K562 (cell line): ENCODE measurements around the gene CDKN2B. TPM values are rescaled to one million over a fixed set of nuclear protein-coding genes. Genes with fewer than 3 reads are reported as not detected.

Source experiments
- ATAC-seq: fragments of 200-7000 bp; cut with Tn5 transposase; 3 replicates; pipeline ENCODE4 v1.9.1; 2020; ENCODE audit warnings: moderate library complexity
- BruUV-seq: library from RNA; stranded (reverse); fragments of 400-500 nt; replicated peaks from 2 replicates; lab custom pipeline; 2021; lab: Mats Ljungman, UMichigan
- CTCF ChIA-PET: fragments of 300-600 bp; formaldehyde crosslinking; extraction: SDS; loops from one replicate; lab custom pipeline; 2021; ENCODE audit warnings: low intra/inter-chr PET ratio; lab: Yijun Ruan, JAX
- POLR2A ChIA-PET: fragments of 300-600, 350-650 bp; sonication (Branson Sonifier 250); formaldehyde crosslinking; extraction: SDS; loops from one replicate; lab custom pipeline; 2021; ENCODE audit warnings: antibody characterized with exemption, inconsistent platforms; lab: Yijun Ruan, JAX
- DNase-seq, 4 experiments: peaks; one replicate each; pipeline versions ENCODE4 v3.0.0 to v3.0.0-alpha.2; 2011 to 2018; ENCODE audit warnings: low spot score in 3 of 4, mixed read lengths in 3 of 4; ENCODE audit errors: extremely low read depth in 1 of 4
- FAIRE-seq: peaks from 2 replicates; lab custom pipeline; 2011; peaks lifted over from hg19 to GRCh38; lab: Jason Lieb, UNC
- H2AFZ ChIP-seq: 2 replicates; pipeline ENCODE4 v1.6.0; 2011; ENCODE audit warnings: low read depth, low read length, control low read depth, inconsistent platforms
- H3K27ac ChIP-seq: fragments of 200-600 bp; 3 replicates; pipeline ENCODE4 v1.8.0; 2011; ENCODE audit warnings: low read depth, mild to moderate bottlenecking, control low read depth, inconsistent platforms, low read length, moderate library complexity, mixed read lengths; ENCODE audit errors: extremely low read depth
- H3K27me3 ChIP-seq, 2 experiments: fragments of 300-600 bp in 1 of 2; 2 replicates in 1 of 2; 3 replicates in 1 of 2; pipeline versions ENCODE4 v1.6.0 to v1.8.0; 2011; ENCODE audit warnings: inconsistent platforms in 2 of 2, low read length in 2 of 2, mild to moderate bottlenecking in 1 of 2, mixed read lengths in 1 of 2, moderate library complexity in 1 of 2; ENCODE audit not compliant: control insufficient read depth in 2 of 2, insufficient read depth in 2 of 2
- H3K36me3 ChIP-seq: fragments of 300-600 bp; 3 replicates; pipeline ENCODE4 v1.8.0; 2011; ENCODE audit warnings: mild to moderate bottlenecking, low read length, inconsistent platforms; ENCODE audit not compliant: control insufficient read depth, insufficient read depth
- H3K4me1 ChIP-seq, 2 experiments: fragments of 200-600 bp in 1 of 2; replicated peaks in 1 of 2; 2 replicates in 1 of 2; 3 replicates in 1 of 2; pipeline versions ENCODE4 v1.5.1 to v1.8.0; 2011; ENCODE audit warnings: inconsistent platforms in 2 of 2, low read length in 2 of 2, mild to moderate bottlenecking in 1 of 2, mixed read lengths in 1 of 2, moderate library complexity in 1 of 2; ENCODE audit not compliant: control insufficient read depth in 2 of 2, insufficient read depth in 2 of 2
- H3K4me2 ChIP-seq: 2 replicates; pipeline ENCODE4 v1.6.1; 2011; ENCODE audit warnings: low read length, control low read depth, inconsistent platforms, mixed read lengths; ENCODE audit not compliant: insufficient read depth
- H3K4me3 ChIP-seq: fragments of 200-600 bp; sonication (generic), shearing (Covaris generic); 2 replicates; pipeline ENCODE4 v1.5.1; 2016; ENCODE audit warnings: control low read depth, inconsistent platforms
- H3K79me2 ChIP-seq: fragments of 200-600 bp; 3 replicates; pipeline ENCODE4 v1.8.0; 2011; ENCODE audit warnings: low read length, inconsistent platforms; ENCODE audit not compliant: control insufficient read depth, insufficient read depth
- H3K9ac ChIP-seq, 2 experiments: 2 replicates each; pipeline versions ENCODE4 v1.6.0 to v1.6.1; 2011; ENCODE audit warnings: low read depth in 2 of 2, low read length in 2 of 2, control low read depth in 1 of 2, inconsistent platforms in 1 of 2, mild to moderate bottlenecking in 1 of 2, mixed read lengths in 1 of 2; ENCODE audit not compliant: insufficient read depth in 1 of 2
- H3K9me1 ChIP-seq: one replicate; pipeline ENCODE4 v1.6.0; 2011; ENCODE audit warnings: inconsistent platforms, mild to moderate bottlenecking, low read length, moderate library complexity; ENCODE audit not compliant: control insufficient read depth, insufficient read depth
- H3K9me3 ChIP-seq: replicated peaks from 2 replicates; pipeline ENCODE4 v1.5.1; 2011; ENCODE audit warnings: low read depth, low read length, inconsistent platforms; ENCODE audit not compliant: control insufficient read depth, insufficient read depth
- H4K20me1 ChIP-seq: replicated peaks from 2 replicates; pipeline ENCODE4 v1.6.1; 2011; ENCODE audit warnings: low read length, inconsistent platforms, mixed read lengths; ENCODE audit not compliant: control insufficient read depth, insufficient read depth
- BCL6 ChIP-seq: fragments of 250-450 bp; sonication (Bioruptor Pico); IDR thresholded peaks from 2 replicates; pipeline ENCODE4 v1.4.0; 2020
- DIDO1 ChIP-seq: fragments of 450-650 bp; IDR thresholded peaks from 2 replicates; pipeline ENCODE4 v1.6.1; 2016; ENCODE audit warnings: low read depth, missing biosample characterization, missing genetic modification characterization
- EHMT2 ChIP-seq: fragments of 450-650 bp; IDR thresholded peaks from 2 replicates; pipeline ENCODE4 v1.6.1; 2018; ENCODE audit warnings: antibody characterized with exemption
- ELK3 ChIP-seq: fragments of 450-650 bp; formaldehyde crosslinking; IDR thresholded peaks from 2 replicates; pipeline ENCODE4 v1.4.0; 2020; ENCODE audit warnings: mild to moderate bottlenecking
- HEY1 ChIP-seq: fragments of 250-450 bp; sonication (Bioruptor Pico); IDR thresholded peaks from 2 replicates; pipeline ENCODE4 v1.5.0; 2020; ENCODE audit warnings: mild to moderate bottlenecking, moderate library complexity, borderline replicate concordance
- HOXB6 ChIP-seq: fragments of 250-450 bp; sonication (Bioruptor Pico); IDR thresholded peaks from 2 replicates; pipeline ENCODE4 v1.5.1; 2022; ENCODE audit warnings: mild to moderate bottlenecking, borderline replicate concordance
- MAFG ChIP-seq: fragments of 450-650 bp; conservative IDR thresholded peaks from 2 replicates; pipeline ENCODE4 v1.6.1; 2016; ENCODE audit warnings: missing genetic modification characterization, missing compliant biosample characterization
- MEF2D ChIP-seq: conservative IDR thresholded peaks from 2 replicates; pipeline ENCODE4 v1.6.1; 2016; ENCODE audit warnings: low read depth, missing genetic modification characterization, missing compliant biosample characterization
- MYC ChIP-seq, 2 experiments: fragments of 250-450 bp in 1 of 2; sonication (Bioruptor Pico) in 1 of 2; IDR thresholded peaks; 2 replicates each; pipeline versions ENCODE4 v1.5.1 to v1.6.1; 2012 to 2021; ENCODE audit warnings: low read depth in 2 of 2, borderline replicate concordance in 1 of 2, improper control_type of control experiment in 1 of 2, low read length in 1 of 2, mild to moderate bottlenecking in 1 of 2, moderate library complexity in 1 of 2
- NKRF ChIP-seq: fragments of 450-650 bp; IDR thresholded peaks from 2 replicates; pipeline ENCODE4 v1.6.1; 2016; ENCODE audit warnings: borderline replicate concordance
- PHB ChIP-seq: fragments of 250-450 bp; sonication (Bioruptor Pico); IDR thresholded peaks from 2 replicates; pipeline ENCODE4 v1.5.0; 2021
- PRPF4 ChIP-seq: fragments of 200-400 bp; formaldehyde crosslinking; IDR thresholded peaks from one replicate; pipeline ENCODE4 v1.6.1; 2017; ENCODE audit warnings: low read length, low read depth, mild to moderate bottlenecking; ENCODE audit not compliant: insufficient read depth, poor library complexity, severe bottlenecking
- SUPT5H ChIP-seq: fragments of 450-650 bp; IDR thresholded peaks from 2 replicates; pipeline ENCODE4 v1.6.1; 2016
- TBL1XR1 ChIP-seq, 2 experiments: IDR thresholded peaks; 2 replicates each; pipeline ENCODE4 v1.6.1; 2012; ENCODE audit warnings: improper control_type of control experiment in 2 of 2, low read length in 2 of 2, mild to moderate bottlenecking in 1 of 2
- TRIM28 ChIP-seq: fragments of 450-650 bp; IDR thresholded peaks from 2 replicates; pipeline ENCODE4 v1.6.1; 2017
- ZFP1 ChIP-seq: fragments of 450-650 bp; formaldehyde crosslinking; IDR thresholded peaks from 2 replicates; pipeline ENCODE4 v1.4.0; 2020; ENCODE audit warnings: mild to moderate bottlenecking, mixed read lengths
- ZNF282 ChIP-seq: sonication (generic); formaldehyde crosslinking; IDR thresholded peaks from 2 replicates; pipeline ENCODE4 v1.8.1; 2023; ENCODE audit warnings: missing genetic modification reagents
- ZNF436 ChIP-seq: fragments of 250-450, 450-650 bp; sonication (Bioruptor Pico); formaldehyde crosslinking; IDR thresholded peaks from 2 replicates; pipeline ENCODE4 v1.7.0; 2020; ENCODE audit warnings: mild to moderate bottlenecking
- ZNF586 ChIP-seq: fragments of 450-650 bp; formaldehyde crosslinking; conservative IDR thresholded peaks from 2 replicates; pipeline ENCODE4 v1.4.0; 2020; ENCODE audit warnings: mild to moderate bottlenecking, moderate library complexity
- WGBS: fragments of 100-300 bp; shearing (Covaris generic); methylation state at CpG from one replicate; pipeline ENCODE4 v1.1.6; 2016; ENCODE audit warnings: low coverage, mixed read lengths; ENCODE audit not compliant: insufficient coverage; ENCODE audit errors: missing lambda C conversion rate; 5-methylcytosine and 5-hydroxymethylcytosine counted together
- in situ Hi-C: fragments of 300-500 bp; cut with MboI; formaldehyde crosslinking; loops from 4 replicates; pipeline ENCODE4 v1.15.0; 2018; ENCODE audit warnings: inconsistent platforms, mixed read lengths
- intact Hi-C: fragments of 100-400 bp; cut with micrococcal nuclease; formaldehyde crosslinking; loops from 2 replicates; pipeline ENCODE4 v1.14.2; 2022
- polyA plus RNA-seq, 8 experiments: library from polyadenylated mRNA; depleted of rRNA in 4 of 8; stranded (reverse) in 5 of 8; unstranded in 3 of 8; fragments of >200 nt; fragmentation: Nextera tagmentation in 2 of 8; fragmentation: Illumina TruSeq in 1 of 8; extraction: Ambion mirVana in 2 of 8; extraction: Trizol in 1 of 8; gene quantifications; 2 replicates each; pipeline versions ENCODE4 v1.2.1 to v1.2.3, GENCODE V29; 2011 to 2014; ENCODE audit warnings: inconsistent platforms in 1 of 8, missing spikeins in 1 of 8
- total RNA-seq, 7 experiments: library from RNA; depleted of rRNA in 6 of 7; stranded (reverse); fragments of >200 nt in 6 of 7; fragmentation: Illumina TruSeq in 2 of 7; extraction: Trizol in 2 of 7; gene quantifications; 2 replicates each; pipeline versions ENCODE4 v1.2.1 to v1.2.3, GENCODE V29; 2011 to 2021; ENCODE audit warnings: low replicate concordance in 1 of 7

CDKN2B gene
- total and polyA plus RNA-seq, 9 of the 15 experiments (the other 6 are each of a cell fraction or from before 2014, with no cell fraction given): not detected

- H3K4me3 ChIP-seq: no peak overlapping the region
- ATAC-seq: no peak
- CTCF ChIA-PET: no interaction called here
- H3K27me3 ChIP-seq: no peaks in the 10 kb centered on the region
- H3K79me2 ChIP-seq: no peaks in the 10 kb centered on the region
- H2AFZ ChIP-seq: no peak overlapping the region
- H3K9me3 ChIP-seq: no peaks in the 10 kb centered on the region
- no peaks in the 10 kb centered on the region for H3K4me1 ChIP-seq
- intact Hi-C loops (no loop called here), in situ Hi-C loops (no loop called here)
- POLR2A ChIA-PET: no interaction called here
- no peaks in the 10 kb centered on the region for H3K9me1 ChIP-seq
- BruUV-seq: no TSS peak
- no peak for TF ChIP-seq MYC (IDR thresholded peaks at IDR 0.05; ENCODE audit: low read depth, low read length)
- no peak for TF ChIP-seq MYC (CRISPR knock-in tag; IDR thresholded peaks at IDR 0.05; ENCODE audit: borderline replicate concordance, low read depth)
- TF ChIP-seq EHMT2: no peak
- no peak for TF ChIP-seq PRPF4
- TF ChIP-seq ZNF436: no peak
- TF ChIP-seq TBL1XR1 (IDR thresholded peaks at IDR 0.05; ENCODE audit: low read length in 2 of 2): no peak
- no peak for TF ChIP-seq SUPT5H
- TF ChIP-seq NKRF: no peak
- TF ChIP-seq MEF2D: no peak
- TF ChIP-seq MAFG (tag): no peak
- TF ChIP-seq DIDO1 (tag): no peak
- no peak for TF ChIP-seq HOXB6 (CRISPR knock-in tag)
- no peak for TF ChIP-seq HEY1 (CRISPR knock-in tag)
- TF ChIP-seq ZFP1 (CRISPR knock-in tag): no peak
- no peak for TF ChIP-seq TRIM28
- no peak for TF ChIP-seq BCL6 (CRISPR knock-in tag)
- TF ChIP-seq ELK3 (CRISPR knock-in tag): no peak
- TF ChIP-seq ZNF282 (CRISPR knock-in tag): no peak
- no peak for TF ChIP-seq PHB (CRISPR knock-in tag)
- no peak for TF ChIP-seq ZNF586 (CRISPR knock-in tag)
- TF ChIP-seq, all 486 proteins: peak for 0
- no peak overlapping the region for H3K27ac ChIP-seq
- H3K9ac ChIP-seq: no peak overlapping the region
- H3K36me3 ChIP-seq: no peaks in the 10 kb centered on the region
- no peak overlapping the region for H3K4me2 ChIP-seq
- FAIRE-seq: no peak
- no CpG with 5 or more reads among the region's 1 CpG for WGBS
- no peak for DNase-seq
- no peaks in the 10 kb centered on the region for H4K20me1 ChIP-seq
These were observed 21.0 kb upstream of the CDKN2B start for GRCh38 chr9:22030101-22030598.
